ENCODE measurements around the gene NTRK1.

DNA sequence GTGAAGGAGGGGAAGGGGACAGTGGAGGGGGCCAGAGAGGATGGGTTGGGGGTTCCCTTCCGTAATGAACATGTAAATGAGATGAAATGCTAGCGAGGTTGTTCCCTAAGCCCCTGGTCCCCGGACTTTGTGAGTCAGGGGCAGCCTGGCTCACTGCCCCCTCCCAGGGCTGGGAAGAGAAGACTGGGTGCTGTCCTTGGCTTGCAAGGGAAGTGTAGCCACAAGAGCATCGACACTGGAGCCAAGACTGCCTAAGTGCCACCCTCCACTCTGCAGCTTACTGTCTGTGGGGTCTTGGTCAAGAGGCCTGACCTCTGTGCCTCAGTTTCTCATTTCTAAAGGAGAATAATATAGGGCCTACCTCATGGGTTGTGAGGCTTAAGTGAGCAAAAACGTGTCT, 33.3 kb downstream of the NTRK1 start:
- no peak for TF ChIP-seq MED13 (CRISPR knock-in tag; IDR thresholded peaks at IDR 0.05)
- TF ChIP-seq NFYB (CRISPR knock-in tag; IDR thresholded peaks at IDR 0.05): no peak
- TF ChIP-seq CBFB (CRISPR knock-in tag; IDR thresholded peaks at IDR 0.05): no peak
- TF ChIP-seq MYC (CRISPR knock-in tag; IDR thresholded peaks at IDR 0.05; ENCODE audit: borderline replicate concordance): no peak
- no peak for TF ChIP-seq ZNF646 (CRISPR knock-in tag; IDR thresholded peaks at IDR 0.05)
- TF ChIP-seq CTCF (CRISPR knock-in tag; IDR thresholded peaks at IDR 0.05): no peak
- TF ChIP-seq PHB2 (IDR thresholded peaks at IDR 0.05; ENCODE audit: partially characterized antibody): no peak
- no peak for TF ChIP-seq ZNF264 (CRISPR knock-in tag; IDR thresholded peaks at IDR 0.05)

Data from HepG2 (cell line).